GM23338 (cell line): ENCODE data around the gene MED28.

ENCODE experiments used
- CREB1 ChIP-seq: fragments of 250-450 bp; sonication (Bioruptor Pico); IDR thresholded peaks from 2 replicates; pipeline ENCODE4 v1.5.0; 2020; ENCODE audit warnings: low read depth, mild to moderate bottlenecking, moderate library complexity
- EZH2 ChIP-seq: fragments of 200-600 bp; sonication (generic); IDR thresholded peaks from one replicate; pipeline ENCODE4 v1.8.0; 2017; ENCODE audit warnings: antibody characterized with exemption, mild to moderate bottlenecking, low read depth; ENCODE audit not compliant: unreplicated experiment
- EZH2phosphoT487 ChIP-seq: fragments of 200-600 bp; sonication (generic); IDR thresholded peaks from one replicate; pipeline ENCODE4 v1.8.1; 2018; ENCODE audit warnings: antibody characterized with exemption; ENCODE audit not compliant: unreplicated experiment
- JUNB ChIP-seq: IDR thresholded peaks from one replicate; pipeline ENCODE4 v1.6.1; 2016; ENCODE audit warnings: antibody characterized with exemption; ENCODE audit not compliant: unreplicated experiment
- NANOG ChIP-seq: IDR thresholded peaks from 2 replicates; pipeline ENCODE4 v1.6.1; 2016; ENCODE audit warnings: antibody characterized with exemption, borderline replicate concordance
- POLR2AphosphoS5 ChIP-seq: IDR thresholded peaks from 2 replicates; pipeline ENCODE4 v1.6.1; 2016; ENCODE audit warnings: antibody characterized with exemption, low read depth
- STAT1 ChIP-seq: IDR thresholded peaks from one replicate; pipeline ENCODE4 v1.6.1; 2016; ENCODE audit warnings: antibody characterized with exemption; ENCODE audit not compliant: unreplicated experiment
- ZNF114 ChIP-seq: fragments of 250-450 bp; sonication (Bioruptor Pico); IDR thresholded peaks from 2 replicates; pipeline ENCODE4 v1.5.0; 2020; ENCODE audit warnings: mild to moderate bottlenecking, moderate library complexity
- ZNF331 ChIP-seq: fragments of 250-450 bp; sonication (Bioruptor Pico); IDR thresholded peaks from 2 replicates; pipeline ENCODE4 v1.5.0; 2020; ENCODE audit warnings: low read depth, mild to moderate bottlenecking, moderate library complexity
- TF ChIP-seq, protein P1 (sequence below), 2 experiments: fragments of 200-600 bp in 1 of 2; sonication (generic) in 1 of 2; conservative IDR thresholded peaks; 2 replicates each; pipeline versions ENCODE4 v1.5.1 to v1.6.1; 2016 to 2017; ENCODE audit warnings: antibody characterized with exemption in 2 of 2, low read depth in 2 of 2, mild to moderate bottlenecking in 2 of 2, moderate library complexity in 1 of 2
- TF ChIP-seq, protein P2 (sequence below): IDR thresholded peaks from one replicate; pipeline ENCODE4 v1.6.1; 2018; ENCODE audit warnings: antibody characterized with exemption; ENCODE audit not compliant: unreplicated experiment
- TF ChIP-seq, protein P3 (sequence below): IDR thresholded peaks from 2 replicates; pipeline ENCODE4 v1.6.1; 2016; ENCODE audit warnings: antibody characterized with exemption
- TF ChIP-seq, protein P4 (sequence below): fragments of 250-450 bp; sonication (Bioruptor Pico); IDR thresholded peaks from 2 replicates; pipeline ENCODE4 v1.5.0; 2020; ENCODE audit warnings: mild to moderate bottlenecking, moderate library complexity

DNA sequence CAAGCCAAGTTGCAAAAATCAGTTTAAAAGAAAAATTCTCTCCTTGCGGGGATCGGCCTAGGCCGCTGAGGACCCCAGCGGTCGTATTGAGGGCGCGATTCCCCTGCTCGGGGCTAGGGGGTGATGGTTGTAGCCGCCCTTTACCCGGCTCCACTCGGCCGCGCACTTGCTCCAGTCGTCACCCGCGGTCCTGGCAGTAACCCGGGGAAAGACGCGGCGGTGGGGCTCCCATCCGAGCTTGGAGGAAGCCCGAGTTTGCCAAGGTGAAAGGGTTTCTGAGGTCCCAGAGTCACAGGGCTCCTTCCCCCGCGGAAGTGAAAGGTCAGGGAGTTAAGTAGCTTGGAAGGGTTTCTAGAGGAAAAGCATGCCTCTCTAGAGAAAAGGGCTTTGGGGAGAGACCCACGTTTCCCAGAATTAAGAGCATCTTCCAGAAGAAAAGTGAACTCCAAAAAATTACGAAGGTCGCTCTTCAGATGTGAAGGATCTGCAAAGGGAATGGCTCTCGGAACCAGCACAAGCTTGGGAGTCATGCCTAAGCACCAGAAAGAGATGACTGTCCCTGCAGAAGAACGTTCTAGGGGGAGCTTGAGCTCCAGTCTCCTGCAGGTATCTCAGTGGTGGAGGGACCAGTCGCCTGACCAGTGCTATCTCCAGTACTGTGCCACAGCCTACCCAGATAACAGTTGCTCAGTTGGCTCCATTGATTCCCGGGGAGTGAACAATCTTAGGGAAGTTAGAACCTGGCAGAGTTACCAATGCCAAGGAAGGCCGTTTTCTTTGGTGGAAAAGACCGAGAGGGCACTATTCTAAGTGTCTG is 36.6 kb upstream of the MED28 start:
- TF ChIP-seq, protein P1, sequence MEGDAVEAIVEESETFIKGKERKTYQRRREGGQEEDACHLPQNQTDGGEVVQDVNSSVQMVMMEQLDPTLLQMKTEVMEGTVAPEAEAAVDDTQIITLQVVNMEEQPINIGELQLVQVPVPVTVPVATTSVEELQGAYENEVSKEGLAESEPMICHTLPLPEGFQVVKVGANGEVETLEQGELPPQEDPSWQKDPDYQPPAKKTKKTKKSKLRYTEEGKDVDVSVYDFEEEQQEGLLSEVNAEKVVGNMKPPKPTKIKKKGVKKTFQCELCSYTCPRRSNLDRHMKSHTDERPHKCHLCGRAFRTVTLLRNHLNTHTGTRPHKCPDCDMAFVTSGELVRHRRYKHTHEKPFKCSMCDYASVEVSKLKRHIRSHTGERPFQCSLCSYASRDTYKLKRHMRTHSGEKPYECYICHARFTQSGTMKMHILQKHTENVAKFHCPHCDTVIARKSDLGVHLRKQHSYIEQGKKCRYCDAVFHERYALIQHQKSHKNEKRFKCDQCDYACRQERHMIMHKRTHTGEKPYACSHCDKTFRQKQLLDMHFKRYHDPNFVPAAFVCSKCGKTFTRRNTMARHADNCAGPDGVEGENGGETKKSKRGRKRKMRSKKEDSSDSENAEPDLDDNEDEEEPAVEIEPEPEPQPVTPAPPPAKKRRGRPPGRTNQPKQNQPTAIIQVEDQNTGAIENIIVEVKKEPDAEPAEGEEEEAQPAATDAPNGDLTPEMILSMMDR (conservative IDR thresholded peaks at IDR 0.05; ENCODE audit: low read depth in 2 of 2), result peak in 1 of 2 experiments; percentile 29; a peak in 2 of 4 replicates
- TF ChIP-seq EZH2 (no peak), POLR2AphosphoS5 (no peak), EZH2phosphoT487 (no peak), NANOG (no peak), JUNB (no peak), ZNF331 (CRISPR knock-in tag) (no peak), CREB1 (CRISPR knock-in tag) (no peak), STAT1 (no peak), ZNF114 (CRISPR knock-in tag) (no peak)
- TF ChIP-seq, protein P2, sequence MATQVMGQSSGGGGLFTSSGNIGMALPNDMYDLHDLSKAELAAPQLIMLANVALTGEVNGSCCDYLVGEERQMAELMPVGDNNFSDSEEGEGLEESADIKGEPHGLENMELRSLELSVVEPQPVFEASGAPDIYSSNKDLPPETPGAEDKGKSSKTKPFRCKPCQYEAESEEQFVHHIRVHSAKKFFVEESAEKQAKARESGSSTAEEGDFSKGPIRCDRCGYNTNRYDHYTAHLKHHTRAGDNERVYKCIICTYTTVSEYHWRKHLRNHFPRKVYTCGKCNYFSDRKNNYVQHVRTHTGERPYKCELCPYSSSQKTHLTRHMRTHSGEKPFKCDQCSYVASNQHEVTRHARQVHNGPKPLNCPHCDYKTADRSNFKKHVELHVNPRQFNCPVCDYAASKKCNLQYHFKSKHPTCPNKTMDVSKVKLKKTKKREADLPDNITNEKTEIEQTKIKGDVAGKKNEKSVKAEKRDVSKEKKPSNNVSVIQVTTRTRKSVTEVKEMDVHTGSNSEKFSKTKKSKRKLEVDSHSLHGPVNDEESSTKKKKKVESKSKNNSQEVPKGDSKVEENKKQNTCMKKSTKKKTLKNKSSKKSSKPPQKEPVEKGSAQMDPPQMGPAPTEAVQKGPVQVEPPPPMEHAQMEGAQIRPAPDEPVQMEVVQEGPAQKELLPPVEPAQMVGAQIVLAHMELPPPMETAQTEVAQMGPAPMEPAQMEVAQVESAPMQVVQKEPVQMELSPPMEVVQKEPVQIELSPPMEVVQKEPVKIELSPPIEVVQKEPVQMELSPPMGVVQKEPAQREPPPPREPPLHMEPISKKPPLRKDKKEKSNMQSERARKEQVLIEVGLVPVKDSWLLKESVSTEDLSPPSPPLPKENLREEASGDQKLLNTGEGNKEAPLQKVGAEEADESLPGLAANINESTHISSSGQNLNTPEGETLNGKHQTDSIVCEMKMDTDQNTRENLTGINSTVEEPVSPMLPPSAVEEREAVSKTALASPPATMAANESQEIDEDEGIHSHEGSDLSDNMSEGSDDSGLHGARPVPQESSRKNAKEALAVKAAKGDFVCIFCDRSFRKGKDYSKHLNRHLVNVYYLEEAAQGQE, result no peak
- TF ChIP-seq, protein P3, sequence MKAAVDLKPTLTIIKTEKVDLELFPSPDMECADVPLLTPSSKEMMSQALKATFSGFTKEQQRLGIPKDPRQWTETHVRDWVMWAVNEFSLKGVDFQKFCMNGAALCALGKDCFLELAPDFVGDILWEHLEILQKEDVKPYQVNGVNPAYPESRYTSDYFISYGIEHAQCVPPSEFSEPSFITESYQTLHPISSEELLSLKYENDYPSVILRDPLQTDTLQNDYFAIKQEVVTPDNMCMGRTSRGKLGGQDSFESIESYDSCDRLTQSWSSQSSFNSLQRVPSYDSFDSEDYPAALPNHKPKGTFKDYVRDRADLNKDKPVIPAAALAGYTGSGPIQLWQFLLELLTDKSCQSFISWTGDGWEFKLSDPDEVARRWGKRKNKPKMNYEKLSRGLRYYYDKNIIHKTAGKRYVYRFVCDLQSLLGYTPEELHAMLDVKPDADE, result no peak
- TF ChIP-seq, protein P4, sequence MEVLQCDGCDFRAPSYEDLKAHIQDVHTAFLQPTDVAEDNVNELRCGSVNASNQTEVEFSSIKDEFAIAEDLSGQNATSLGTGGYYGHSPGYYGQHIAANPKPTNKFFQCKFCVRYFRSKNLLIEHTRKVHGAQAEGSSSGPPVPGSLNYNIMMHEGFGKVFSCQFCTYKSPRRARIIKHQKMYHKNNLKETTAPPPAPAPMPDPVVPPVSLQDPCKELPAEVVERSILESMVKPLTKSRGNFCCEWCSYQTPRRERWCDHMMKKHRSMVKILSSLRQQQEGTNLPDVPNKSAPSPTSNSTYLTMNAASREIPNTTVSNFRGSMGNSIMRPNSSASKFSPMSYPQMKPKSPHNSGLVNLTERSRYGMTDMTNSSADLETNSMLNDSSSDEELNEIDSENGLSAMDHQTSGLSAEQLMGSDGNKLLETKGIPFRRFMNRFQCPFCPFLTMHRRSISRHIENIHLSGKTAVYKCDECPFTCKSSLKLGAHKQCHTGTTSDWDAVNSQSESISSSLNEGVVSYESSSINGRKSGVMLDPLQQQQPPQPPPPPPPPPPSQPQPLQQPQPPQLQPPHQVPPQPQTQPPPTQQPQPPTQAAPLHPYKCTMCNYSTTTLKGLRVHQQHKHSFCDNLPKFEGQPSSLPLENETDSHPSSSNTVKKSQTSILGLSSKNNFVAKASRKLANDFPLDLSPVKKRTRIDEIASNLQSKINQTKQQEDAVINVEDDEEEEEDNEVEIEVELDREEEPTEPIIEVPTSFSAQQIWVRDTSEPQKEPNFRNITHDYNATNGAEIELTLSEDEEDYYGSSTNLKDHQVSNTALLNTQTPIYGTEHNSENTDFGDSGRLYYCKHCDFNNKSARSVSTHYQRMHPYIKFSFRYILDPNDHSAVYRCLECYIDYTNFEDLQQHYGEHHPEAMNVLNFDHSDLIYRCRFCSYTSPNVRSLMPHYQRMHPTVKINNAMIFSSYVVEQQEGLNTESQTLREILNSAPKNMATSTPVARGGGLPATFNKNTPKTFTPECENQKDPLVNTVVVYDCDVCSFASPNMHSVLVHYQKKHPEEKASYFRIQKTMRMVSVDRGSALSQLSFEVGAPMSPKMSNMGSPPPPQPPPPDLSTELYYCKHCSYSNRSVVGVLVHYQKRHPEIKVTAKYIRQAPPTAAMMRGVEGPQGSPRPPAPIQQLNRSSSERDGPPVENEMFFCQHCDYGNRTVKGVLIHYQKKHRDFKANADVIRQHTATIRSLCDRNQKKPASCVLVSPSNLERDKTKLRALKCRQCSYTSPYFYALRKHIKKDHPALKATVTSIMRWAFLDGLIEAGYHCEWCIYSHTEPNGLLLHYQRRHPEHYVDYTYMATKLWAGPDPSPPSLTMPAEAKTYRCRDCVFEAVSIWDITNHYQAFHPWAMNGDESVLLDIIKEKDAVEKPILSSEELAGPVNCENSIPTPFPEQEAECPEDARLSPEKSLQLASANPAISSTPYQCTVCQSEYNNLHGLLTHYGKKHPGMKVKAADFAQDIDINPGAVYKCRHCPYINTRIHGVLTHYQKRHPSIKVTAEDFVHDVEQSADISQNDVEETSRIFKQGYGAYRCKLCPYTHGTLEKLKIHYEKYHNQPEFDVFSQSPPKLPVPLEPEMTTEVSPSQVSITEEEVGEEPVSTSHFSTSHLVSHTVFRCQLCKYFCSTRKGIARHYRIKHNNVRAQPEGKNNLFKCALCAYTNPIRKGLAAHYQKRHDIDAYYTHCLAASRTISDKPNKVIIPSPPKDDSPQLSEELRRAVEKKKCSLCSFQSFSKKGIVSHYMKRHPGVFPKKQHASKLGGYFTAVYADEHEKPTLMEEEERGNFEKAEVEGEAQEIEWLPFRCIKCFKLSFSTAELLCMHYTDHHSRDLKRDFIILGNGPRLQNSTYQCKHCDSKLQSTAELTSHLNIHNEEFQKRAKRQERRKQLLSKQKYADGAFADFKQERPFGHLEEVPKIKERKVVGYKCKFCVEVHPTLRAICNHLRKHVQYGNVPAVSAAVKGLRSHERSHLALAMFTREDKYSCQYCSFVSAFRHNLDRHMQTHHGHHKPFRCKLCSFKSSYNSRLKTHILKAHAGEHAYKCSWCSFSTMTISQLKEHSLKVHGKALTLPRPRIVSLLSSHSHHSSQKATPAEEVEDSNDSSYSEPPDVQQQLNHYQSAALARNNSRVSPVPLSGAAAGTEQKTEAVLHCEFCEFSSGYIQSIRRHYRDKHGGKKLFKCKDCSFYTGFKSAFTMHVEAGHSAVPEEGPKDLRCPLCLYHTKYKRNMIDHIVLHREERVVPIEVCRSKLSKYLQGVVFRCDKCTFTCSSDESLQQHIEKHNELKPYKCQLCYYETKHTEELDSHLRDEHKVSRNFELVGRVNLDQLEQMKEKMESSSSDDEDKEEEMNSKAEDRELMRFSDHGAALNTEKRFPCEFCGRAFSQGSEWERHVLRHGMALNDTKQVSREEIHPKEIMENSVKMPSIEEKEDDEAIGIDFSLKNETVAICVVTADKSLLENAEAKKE (CRISPR knock-in tag), result no peak
